Tibial artery (tissue), 4 donors: ENCODE results near the gene RGCC.
A peak's percentile ranks its signal among the peaks of the same experiment; 100 is the strongest.

Experiments used
- DNase-seq, 2 donors: peaks; one replicate each; pipeline ENCODE4 v3.0.0-alpha.2; 2019
- H3K27ac ChIP-seq, 2 donors: fragments of 200-600 bp; sonication (generic) in 1 of 2; 1 replicate in 1 of 2; 2 replicates in 1 of 2; pipeline ENCODE4 v1.5.1; 2018 to 2019; ENCODE audit warnings: mild to moderate bottlenecking in 1 of 2
- H3K27me3 ChIP-seq, 2 donors: fragments of 200-600 bp; sonication (generic) in 1 of 2; one replicate each; pipeline versions ENCODE4 v1.5.1 to v1.6.0; 2016 to 2019
- H3K36me3 ChIP-seq, 3 donors: fragments of 200-600 bp; sonication (generic) in 2 of 3; one replicate each; pipeline ENCODE4 v1.5.1; 2016 to 2019; ENCODE audit warnings: mild to moderate bottlenecking in 2 of 3
- H3K4me1 ChIP-seq, 4 donors: fragments of 200-600 bp; sonication (generic) in 2 of 4; 1 replicate in 3 of 4; 2 replicates in 1 of 4; pipeline ENCODE4 v1.5.1; 2016 to 2019
- H3K4me3 ChIP-seq, 2 donors: fragments of 200-600 bp; sonication (generic) in 1 of 2; 1 replicate in 1 of 2; 2 replicates in 1 of 2; pipeline ENCODE4 v1.5.1; 2018 to 2019; ENCODE audit warnings: mild to moderate bottlenecking in 2 of 2
- H3K9me3 ChIP-seq, 3 donors: fragments of 200-600 bp; sonication (generic) in 1 of 3; one replicate each; pipeline ENCODE4 v1.5.1; 2016 to 2019
- intact Hi-C: fragments of 100-400 bp; cut with DNase I; formaldehyde crosslinking; loops from one replicate; pipeline ENCODE4 v1.15.0; 2023; ENCODE audit warnings: low total_unique reads
- TF ChIP-seq, protein P1 (sequence below), 2 experiments: fragments of 200-600 bp in 1 of 2; fragments of 450-650 bp in 1 of 2; IDR thresholded peaks; one replicate each; pipeline ENCODE4 v1.5.1; 2017 to 2019; ENCODE audit warnings: antibody characterized with exemption in 2 of 2, mild to moderate bottlenecking in 1 of 2, moderate library complexity in 1 of 2

The RGCC gene

DNA sequence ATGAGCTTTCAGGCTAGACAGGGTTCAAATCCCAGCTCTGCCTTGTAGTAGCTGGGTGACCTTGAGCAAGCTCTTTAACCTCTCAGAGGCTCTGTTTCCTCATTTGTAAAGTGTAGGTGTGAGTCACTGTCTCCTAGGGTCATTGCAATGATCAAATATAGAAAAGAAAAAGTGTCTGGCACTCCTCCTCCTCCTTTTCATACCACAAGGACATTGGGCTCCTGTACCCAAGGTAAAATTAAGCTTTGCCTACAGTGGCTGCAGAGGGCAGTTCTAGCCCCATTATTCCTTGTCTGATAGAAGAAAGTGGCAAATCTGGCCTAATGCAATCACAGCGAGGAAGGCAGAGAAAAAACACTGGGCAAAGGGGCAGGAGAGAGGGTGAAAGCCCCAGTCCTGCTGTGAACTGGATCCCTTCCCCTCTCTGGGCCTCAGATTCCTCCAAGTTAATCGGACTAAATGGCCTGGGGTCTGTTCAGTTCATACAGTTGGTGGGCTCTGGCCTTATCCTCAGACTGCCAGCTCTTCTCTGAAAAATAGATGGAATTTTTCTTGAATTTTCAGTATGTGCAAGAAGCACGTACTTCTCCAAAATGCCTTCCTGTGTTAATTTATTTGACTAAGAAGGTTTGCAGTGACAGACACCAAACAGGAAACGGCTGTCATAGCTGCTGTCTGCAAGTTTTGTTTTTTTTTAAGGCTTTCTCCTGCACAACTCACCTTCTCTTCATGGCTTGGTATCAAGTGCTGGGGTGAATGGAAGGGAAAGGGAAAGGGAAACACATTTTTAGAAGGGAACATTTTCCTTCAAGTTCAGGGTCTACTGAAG lies 35.3 kb downstream of the RGCC start:
- H3K27me3 ChIP-seq, result no peaks in the 10 kb centered on the region
- H3K27ac ChIP-seq, result no peak overlapping the region
- H3K36me3 ChIP-seq, result no peaks in the 10 kb centered on the region
- TF ChIP-seq, protein P1, sequence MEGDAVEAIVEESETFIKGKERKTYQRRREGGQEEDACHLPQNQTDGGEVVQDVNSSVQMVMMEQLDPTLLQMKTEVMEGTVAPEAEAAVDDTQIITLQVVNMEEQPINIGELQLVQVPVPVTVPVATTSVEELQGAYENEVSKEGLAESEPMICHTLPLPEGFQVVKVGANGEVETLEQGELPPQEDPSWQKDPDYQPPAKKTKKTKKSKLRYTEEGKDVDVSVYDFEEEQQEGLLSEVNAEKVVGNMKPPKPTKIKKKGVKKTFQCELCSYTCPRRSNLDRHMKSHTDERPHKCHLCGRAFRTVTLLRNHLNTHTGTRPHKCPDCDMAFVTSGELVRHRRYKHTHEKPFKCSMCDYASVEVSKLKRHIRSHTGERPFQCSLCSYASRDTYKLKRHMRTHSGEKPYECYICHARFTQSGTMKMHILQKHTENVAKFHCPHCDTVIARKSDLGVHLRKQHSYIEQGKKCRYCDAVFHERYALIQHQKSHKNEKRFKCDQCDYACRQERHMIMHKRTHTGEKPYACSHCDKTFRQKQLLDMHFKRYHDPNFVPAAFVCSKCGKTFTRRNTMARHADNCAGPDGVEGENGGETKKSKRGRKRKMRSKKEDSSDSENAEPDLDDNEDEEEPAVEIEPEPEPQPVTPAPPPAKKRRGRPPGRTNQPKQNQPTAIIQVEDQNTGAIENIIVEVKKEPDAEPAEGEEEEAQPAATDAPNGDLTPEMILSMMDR (IDR thresholded peaks at IDR 0.05), result no peak
- DNase-seq, result no peak
- no peak overlapping the region for H3K4me3 ChIP-seq
- no peaks in the 10 kb centered on the region for H3K9me3 ChIP-seq
- peaks cover 0 to 38% (median 13%) of the 10 kb centered on the region in 4 donors for H3K4me1 ChIP-seq
- intact Hi-C loops, result no loop called here

GRCh38 chr13:41494202-41494601 lies 36.9 kb downstream of the RGCC start:
- DNase-seq, result no peak
- Histone ChIP-seq H3K9me3 (no peaks in the 10 kb centered on the region), H3K4me3 (no peak overlapping the region), H3K27me3 (no peaks in the 10 kb centered on the region), H3K4me1 (peaks cover 0 to 48% (median 16%) of the 10 kb centered on the region in 4 donors), H3K27ac (no peak overlapping the region), H3K36me3 (no peaks in the 10 kb centered on the region)
- intact Hi-C loops, result no loop called here
- TF ChIP-seq, protein P1 (IDR thresholded peaks at IDR 0.05), result no peak

GRCh38 chr13:41495044-41495443 lies 37.7 kb downstream of the RGCC start:
- Histone ChIP-seq H3K27me3 (no peaks in the 10 kb centered on the region), H3K4me1 (peaks cover 0 to 51% (median 18%) of the 10 kb centered on the region in 4 donors), H3K27ac (no peak overlapping the region), H3K36me3 (no peaks in the 10 kb centered on the region), H3K9me3 (no peaks in the 10 kb centered on the region), H3K4me3 (no peak overlapping the region)
- TF ChIP-seq, protein P1 (IDR thresholded peaks at IDR 0.05), result no peak
- no peak for DNase-seq
- intact Hi-C loops, result no loop called here

DNA sequence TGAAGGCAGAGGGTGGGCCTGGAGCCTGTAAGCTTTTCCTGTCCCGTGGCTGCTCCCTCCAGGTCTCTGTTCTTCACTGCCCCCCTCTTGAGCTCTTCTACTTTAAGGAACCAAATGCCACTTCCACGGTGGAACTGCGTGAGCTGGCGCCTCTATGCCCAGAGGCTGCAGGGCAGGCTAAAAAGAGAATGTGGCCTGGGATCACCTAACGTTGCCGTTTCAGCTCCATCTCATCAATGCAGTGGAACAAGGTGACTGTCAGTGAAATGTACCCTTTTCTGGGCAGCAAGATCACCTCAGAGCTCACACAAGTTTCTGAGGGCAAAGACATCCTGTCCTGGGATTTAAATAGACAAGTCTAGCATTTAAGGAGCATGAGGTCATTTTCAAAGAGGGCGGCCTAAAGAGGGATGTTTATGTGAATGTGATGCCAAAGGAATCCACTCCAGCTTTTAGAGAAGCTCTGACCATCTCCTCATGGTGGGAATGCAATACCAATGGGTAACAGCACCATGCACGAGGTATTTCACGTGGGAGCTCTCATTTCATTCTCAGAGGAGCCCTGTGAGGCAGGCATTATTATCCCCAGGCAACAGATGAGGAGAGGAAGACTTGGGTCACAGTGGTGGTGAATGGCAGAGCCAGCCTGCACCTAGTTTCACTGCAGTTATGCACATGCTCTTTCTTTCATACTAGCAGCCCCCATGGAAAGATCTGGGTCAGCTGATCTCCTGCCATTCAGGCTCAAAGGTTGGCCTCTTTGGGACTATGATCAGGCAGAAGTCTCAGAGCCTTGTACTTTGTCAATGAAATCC lies 39.3 kb downstream of the RGCC start:
- no peaks in the 10 kb centered on the region for H3K36me3 ChIP-seq
- no peaks in the 10 kb centered on the region for H3K27me3 ChIP-seq
- peaks cover 0 to 51% (median 18%) of the 10 kb centered on the region in 4 donors for H3K4me1 ChIP-seq
- H3K27ac ChIP-seq, result peak overlapping the region in 1 of 2 donors; percentile 8
- no peak overlapping the region for H3K4me3 ChIP-seq
- intact Hi-C loops, result no loop called here
- H3K9me3 ChIP-seq, result no peaks in the 10 kb centered on the region
- DNase-seq, result no peak
- TF ChIP-seq, protein P1 (IDR thresholded peaks at IDR 0.05), result no peak

DNA sequence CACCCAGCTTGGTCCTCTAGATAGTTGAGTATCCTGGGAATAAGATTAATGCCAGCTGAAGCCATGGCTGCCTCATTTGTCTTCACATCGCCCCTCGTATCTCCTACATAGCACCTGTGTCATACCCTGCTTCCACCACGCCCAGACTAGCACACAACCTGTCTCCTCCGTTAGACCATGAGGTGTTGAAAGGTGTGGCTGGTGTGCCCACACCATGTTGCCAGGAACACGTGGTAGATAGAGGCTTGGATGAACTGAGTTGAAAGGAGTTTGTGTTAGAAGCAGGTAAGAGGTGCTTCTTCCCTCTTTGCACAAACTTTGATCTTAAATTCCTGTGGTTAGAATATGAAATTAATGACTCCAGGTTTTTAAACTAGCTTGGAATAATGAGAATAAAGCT lies 40.1 kb downstream of the RGCC start:
- H3K9me3 ChIP-seq, result no peaks in the 10 kb centered on the region
- intact Hi-C loops, result no loop called here
- no peak overlapping the region for H3K27ac ChIP-seq
- no peak for DNase-seq
- H3K4me3 ChIP-seq, result no peak overlapping the region
- TF ChIP-seq, protein P1 (IDR thresholded peaks at IDR 0.05), result no peak
- no peaks in the 10 kb centered on the region for H3K36me3 ChIP-seq
- H3K4me1 ChIP-seq, result peaks cover 0 to 51% (median 18%) of the 10 kb centered on the region in 4 donors
- H3K27me3 ChIP-seq, result no peaks in the 10 kb centered on the region
